Mononuclear cell (primary cell): ENCODE results near the gene MAP4K3. TPM values are rescaled to one million over a fixed set of nuclear protein-coding genes. Genes with fewer than 3 reads are reported as not detected.

Experiments used
- H3K27me3 ChIP-seq: 2 replicates; pipeline ENCODE4 v1.6.0; 2011; ENCODE audit warnings: low read length, control low read depth; ENCODE audit not compliant: insufficient read depth
- H3K4me1 ChIP-seq: 2 replicates; pipeline ENCODE4 v1.5.1; 2011; ENCODE audit warnings: mild to moderate bottlenecking, low read length, control low read depth; ENCODE audit not compliant: insufficient read depth
- H3K4me3 ChIP-seq: 2 replicates; pipeline ENCODE4 v1.5.1; 2011; ENCODE audit warnings: mild to moderate bottlenecking, low read length, moderate library complexity
- H3K9me3 ChIP-seq: 2 replicates; pipeline ENCODE4 v1.5.1; 2011; ENCODE audit warnings: low read depth, mild to moderate bottlenecking, control low read depth, low read length
- total RNA-seq: library from RNA; depleted of rRNA; stranded (reverse); fragments of >200 nt; gene quantifications from one replicate; pipeline ENCODE4 v1.2.3, GENCODE V29; 2012

Gene MAP4K3
- total RNA-seq, 1 donor, result 36.8 TPM

DNA sequence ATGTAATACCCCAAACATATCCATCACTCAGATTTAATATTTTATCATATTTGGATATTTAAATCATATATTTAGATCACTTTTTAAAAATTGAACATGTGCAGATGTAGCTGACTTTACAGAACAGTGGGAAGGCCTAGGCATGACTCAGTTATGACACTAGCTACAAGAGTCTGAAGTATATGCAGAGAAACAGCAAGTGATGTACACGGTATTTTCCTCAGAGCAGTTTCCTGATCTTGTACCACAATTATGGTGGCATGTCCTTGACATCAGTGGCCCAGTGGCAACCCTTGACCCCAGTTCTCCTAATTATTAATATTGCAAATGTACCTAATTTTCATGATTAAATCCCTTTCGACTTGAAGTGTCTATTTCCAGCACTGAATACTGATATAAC, 221.5 kb downstream of the MAP4K3 start:
- H3K4me1 ChIP-seq, result peaks cover 23% of the 10 kb centered on the region
- no peak overlapping the region for H3K4me3 ChIP-seq
- H3K9me3 ChIP-seq, result no peaks in the 10 kb centered on the region
- H3K27me3 ChIP-seq, result no peaks in the 10 kb centered on the region

GRCh38 chr2:39213015-39213414, 224.1 kb downstream of the MAP4K3 start:
- H3K27me3 ChIP-seq, result no peaks in the 10 kb centered on the region
- peaks cover 23% of the 10 kb centered on the region for H3K4me1 ChIP-seq
- no peak overlapping the region for H3K4me3 ChIP-seq
- H3K9me3 ChIP-seq, result no peaks in the 10 kb centered on the region

DNA sequence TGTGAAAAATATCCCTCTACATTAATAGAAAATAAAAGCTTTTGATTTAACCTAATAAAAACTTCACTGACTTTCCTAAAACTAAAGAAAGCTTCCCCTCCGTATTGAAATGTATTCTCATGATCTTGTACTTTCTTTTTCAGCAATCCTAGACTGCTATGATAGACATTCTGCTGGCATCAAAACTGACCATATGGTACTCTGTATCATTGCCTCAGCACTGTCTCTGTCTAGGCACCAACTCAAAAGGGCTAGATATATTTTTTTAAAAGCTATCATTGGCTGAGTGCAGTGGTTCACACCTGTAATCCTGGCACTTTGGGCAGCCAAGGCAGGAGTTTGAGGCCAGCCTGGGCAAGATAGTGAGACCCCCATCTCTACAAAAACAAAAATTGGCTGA, 226.2 kb downstream of the MAP4K3 start:
- no peak overlapping the region for H3K4me3 ChIP-seq
- peaks cover 4% of the 10 kb centered on the region for H3K4me1 ChIP-seq
- no peaks in the 10 kb centered on the region for H3K9me3 ChIP-seq
- H3K27me3 ChIP-seq, result no peaks in the 10 kb centered on the region

- no peaks in the 10 kb centered on the region for H3K9me3 ChIP-seq
- H3K4me1 ChIP-seq, result no peaks in the 10 kb centered on the region
- no peak overlapping the region for H3K4me3 ChIP-seq
- H3K27me3 ChIP-seq, result no peaks in the 10 kb centered on the region
Measured at GRCh38 chr2:39203382-39203781, 233.7 kb downstream of the MAP4K3 start.

- H3K4me3 ChIP-seq, result no peak overlapping the region
- no peaks in the 10 kb centered on the region for H3K4me1 ChIP-seq
- H3K27me3 ChIP-seq, result no peaks in the 10 kb centered on the region
- no peaks in the 10 kb centered on the region for H3K9me3 ChIP-seq
Measured at GRCh38 chr2:39202639-39203369, 234.3 kb downstream of the MAP4K3 start.

Other genes starting within 250 kb of the MAP4K3 start
- not detected for gene CDKL4, start 193.3 kb downstream of the MAP4K3 start, total RNA-seq
- gene TMEM178A, start 228.6 kb upstream of the MAP4K3 start, total RNA-seq, result not detected